ENCODE results near the gene GPC5. TPM values are rescaled to one million over a fixed set of nuclear protein-coding genes. Genes with fewer than 3 reads are reported as not detected.
"Not testable (repeated sequence)": the region's sequence is repeated elsewhere in the genome, so short reads cannot be mapped to it uniquely, and the experiment has no call there.

The GPC5 gene
- total RNA-seq, 4 donors from 2014 or later = 0.47 TPM; not detected in 3

DNA sequence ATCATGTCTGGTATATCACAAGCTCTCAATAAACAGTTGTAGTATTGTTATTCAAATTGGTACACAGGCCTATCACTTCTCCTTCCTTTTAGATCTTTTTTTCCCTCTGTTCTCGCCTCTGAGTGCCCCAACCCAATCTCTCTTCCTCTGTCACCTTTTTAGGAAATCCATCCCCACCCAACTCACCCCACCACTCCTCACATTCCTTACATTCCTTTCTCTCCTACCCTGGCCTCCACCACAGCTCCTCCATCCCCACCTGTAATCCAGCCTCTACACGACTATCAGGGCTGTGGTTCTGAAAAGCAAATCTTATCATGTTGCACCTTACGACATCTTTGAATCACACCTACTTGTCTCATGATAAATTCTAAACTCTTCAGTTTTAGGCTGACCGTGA is 1282.8 kb downstream of the GPC5 start:
- Histone ChIP-seq H3K9me3 (no peaks in the 10 kb centered on the region), H3K36me3 (no peaks in the 10 kb centered on the region), H3K4me3 (no peak overlapping the region), H3K27me3 (no peaks in the 10 kb centered on the region), H3K27ac (no peak overlapping the region), H3K4me1 (no peaks in the 10 kb centered on the region)
- ATAC-seq = no peak
- WGBS, 2 donors (ENCODE audit: low coverage in 1 of 2) = 87 to 89% methylated on average over 4 of the region's 4 CpGs
- no peak for TF ChIP-seq POLR2AphosphoS5 (IDR thresholded peaks at IDR 0.05)
- TF ChIP-seq POLR2A (IDR thresholded peaks at IDR 0.05) = no peak
- no peak for TF ChIP-seq EP300 (IDR thresholded peaks at IDR 0.05)
- TF ChIP-seq, protein P1, sequence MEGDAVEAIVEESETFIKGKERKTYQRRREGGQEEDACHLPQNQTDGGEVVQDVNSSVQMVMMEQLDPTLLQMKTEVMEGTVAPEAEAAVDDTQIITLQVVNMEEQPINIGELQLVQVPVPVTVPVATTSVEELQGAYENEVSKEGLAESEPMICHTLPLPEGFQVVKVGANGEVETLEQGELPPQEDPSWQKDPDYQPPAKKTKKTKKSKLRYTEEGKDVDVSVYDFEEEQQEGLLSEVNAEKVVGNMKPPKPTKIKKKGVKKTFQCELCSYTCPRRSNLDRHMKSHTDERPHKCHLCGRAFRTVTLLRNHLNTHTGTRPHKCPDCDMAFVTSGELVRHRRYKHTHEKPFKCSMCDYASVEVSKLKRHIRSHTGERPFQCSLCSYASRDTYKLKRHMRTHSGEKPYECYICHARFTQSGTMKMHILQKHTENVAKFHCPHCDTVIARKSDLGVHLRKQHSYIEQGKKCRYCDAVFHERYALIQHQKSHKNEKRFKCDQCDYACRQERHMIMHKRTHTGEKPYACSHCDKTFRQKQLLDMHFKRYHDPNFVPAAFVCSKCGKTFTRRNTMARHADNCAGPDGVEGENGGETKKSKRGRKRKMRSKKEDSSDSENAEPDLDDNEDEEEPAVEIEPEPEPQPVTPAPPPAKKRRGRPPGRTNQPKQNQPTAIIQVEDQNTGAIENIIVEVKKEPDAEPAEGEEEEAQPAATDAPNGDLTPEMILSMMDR (IDR thresholded peaks at IDR 0.05) = no peak

DNA sequence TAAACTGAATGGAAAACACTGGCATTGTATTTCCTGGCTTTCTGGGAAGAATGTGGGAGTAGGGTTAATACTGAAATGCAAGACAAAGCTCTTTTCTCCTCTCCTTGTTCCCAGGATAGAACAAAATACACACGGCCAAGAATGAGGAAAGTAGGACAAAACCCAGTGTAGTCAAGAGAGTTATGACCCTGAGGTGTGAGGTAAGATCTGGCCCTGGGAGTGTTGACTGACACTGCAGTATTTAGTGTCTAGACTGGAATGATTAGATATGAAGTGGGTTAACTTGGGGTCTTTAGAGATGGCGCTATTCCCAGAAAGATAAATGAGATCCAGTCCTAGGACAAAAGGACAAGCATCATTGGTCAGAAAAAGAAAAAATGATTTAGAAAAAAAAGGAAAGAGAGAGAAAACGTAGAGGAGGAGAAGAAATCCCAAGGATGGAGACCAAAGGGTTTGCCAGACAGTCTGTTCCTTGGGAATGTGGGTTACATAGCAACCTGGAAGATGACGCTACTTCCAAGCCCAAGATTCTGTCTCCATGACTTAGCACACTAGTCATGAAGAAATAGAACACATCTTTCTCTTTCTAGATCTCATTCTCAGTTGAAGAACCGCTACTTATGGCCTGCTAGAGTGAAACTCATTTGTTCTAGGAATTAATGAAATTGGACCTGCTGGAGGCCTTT is 1284.6 kb downstream of the GPC5 start:
- TF ChIP-seq POLR2A (IDR thresholded peaks at IDR 0.05) (no peak), EP300 (IDR thresholded peaks at IDR 0.05) (no peak), POLR2AphosphoS5 (IDR thresholded peaks at IDR 0.05) (no peak)
- TF ChIP-seq, protein P1 (IDR thresholded peaks at IDR 0.05) = no peak
- peak; percentile 43 for ATAC-seq
- no peaks in the 10 kb centered on the region for H3K36me3 ChIP-seq
- no peaks in the 10 kb centered on the region for H3K27me3 ChIP-seq
- no peak overlapping the region for H3K27ac ChIP-seq
- H3K9me3 ChIP-seq = no peaks in the 10 kb centered on the region
- no peak overlapping the region for H3K4me3 ChIP-seq
- 54 to 59% methylated on average over 5 of the region's 5 CpGs for WGBS, 2 donors (ENCODE audit: low coverage in 1 of 2)
- no peaks in the 10 kb centered on the region for H3K4me1 ChIP-seq

DNA sequence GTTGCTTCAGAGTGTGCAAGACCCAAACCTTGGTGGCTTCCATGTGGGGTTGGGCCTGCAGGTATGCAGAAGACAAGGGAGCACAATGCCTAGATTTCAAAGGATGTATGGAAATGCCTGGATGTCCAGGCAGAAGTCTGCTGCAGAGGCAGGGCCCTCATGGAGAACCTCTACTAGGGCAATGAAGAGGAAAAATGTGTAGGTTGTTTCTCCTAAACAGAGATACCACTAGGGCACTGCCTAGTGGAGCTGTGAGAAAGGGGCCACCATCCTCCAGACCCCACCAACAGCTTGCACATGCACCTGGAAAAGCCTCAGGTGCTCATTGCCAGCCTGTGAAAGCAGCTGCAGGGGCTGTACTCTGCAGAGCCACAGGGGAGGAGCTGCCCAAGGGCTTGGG is 1295.6 kb downstream of the GPC5 start:
- H3K36me3 ChIP-seq = no peaks in the 10 kb centered on the region
- H3K27me3 ChIP-seq = no peaks in the 10 kb centered on the region
- no peak for ATAC-seq

DNA sequence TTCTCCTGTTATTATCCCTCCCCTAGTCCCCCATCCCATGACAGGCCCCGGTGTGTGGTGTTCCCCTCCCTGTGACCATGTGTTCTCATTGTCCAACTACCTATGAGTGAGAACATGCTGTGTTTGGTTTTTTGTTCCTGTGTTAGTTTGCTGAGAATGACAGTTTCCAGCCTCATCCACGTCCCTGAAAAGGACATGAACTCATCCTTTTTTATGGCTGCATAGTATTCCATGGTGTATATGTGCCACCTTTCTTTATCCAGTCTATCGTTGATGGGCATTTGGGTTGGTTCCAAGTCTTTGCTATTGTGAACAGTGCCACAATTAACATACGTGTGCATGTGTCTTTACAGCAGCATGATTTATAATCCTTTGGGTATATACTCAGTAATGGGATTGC is 1297.4 kb downstream of the GPC5 start:
- H3K4me3 ChIP-seq, H3K4me1 ChIP-seq, ATAC-seq, H3K27ac ChIP-seq, H3K36me3 ChIP-seq, H3K27me3 ChIP-seq: not testable (repeated sequence)
- H3K9me3 ChIP-seq = peaks cover 0 to 14% (median 0%) of the 10 kb centered on the region in 3 donors
- 71 to 77% methylated on average over 2 to 4 of the region's 4 CpGs for WGBS, 2 donors (ENCODE audit: low coverage in 1 of 2)

More for the DNA sequence above, 1295.6 kb downstream of the GPC5 start:
- H3K4me1 ChIP-seq = no peaks in the 10 kb centered on the region
- no peak overlapping the region for H3K27ac ChIP-seq
- peaks cover 0 to 14% (median 0%) of the 10 kb centered on the region in 3 donors for H3K9me3 ChIP-seq
- no peak for TF ChIP-seq EP300 (IDR thresholded peaks at IDR 0.05)
- TF ChIP-seq, protein P1 (IDR thresholded peaks at IDR 0.05) = no peak
- no peak for TF ChIP-seq POLR2AphosphoS5 (IDR thresholded peaks at IDR 0.05)
- TF ChIP-seq POLR2A (IDR thresholded peaks at IDR 0.05) = no peak
- H3K4me3 ChIP-seq = no peak overlapping the region

DNA sequence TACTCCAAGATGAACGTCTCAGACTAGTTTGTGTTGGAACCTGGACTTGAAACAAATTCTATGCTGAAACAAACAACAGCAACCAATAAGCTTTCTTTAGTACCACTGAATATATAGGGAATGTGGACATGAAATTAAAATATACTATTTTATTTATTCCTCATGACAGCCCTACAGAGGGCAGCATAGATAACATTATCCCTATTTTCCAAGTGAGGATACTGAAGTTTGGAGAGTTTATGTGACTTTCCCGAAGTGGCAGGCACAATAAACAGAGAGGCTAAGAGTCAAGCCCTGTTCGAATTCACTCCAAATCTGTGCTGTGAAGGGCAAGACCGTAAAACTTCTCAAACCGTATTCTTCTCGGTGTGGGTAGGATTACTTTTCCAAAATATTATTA is 1318.3 kb downstream of the GPC5 start:
- Histone ChIP-seq H3K27ac (no peak overlapping the region), H3K4me3 (no peak overlapping the region), H3K27me3 (no peaks in the 10 kb centered on the region), H3K36me3 (no peaks in the 10 kb centered on the region), H3K4me1 (no peaks in the 10 kb centered on the region), H3K9me3 (peaks cover 0 to 10% (median 0%) of the 10 kb centered on the region in 3 donors)
- 31 to 36% methylated on average over 6 of the region's 6 CpGs for WGBS, 2 donors (ENCODE audit: low coverage in 1 of 2)
- TF ChIP-seq, protein P1 (IDR thresholded peaks at IDR 0.05) = no peak
- TF ChIP-seq POLR2AphosphoS5 (IDR thresholded peaks at IDR 0.05) (no peak), EP300 (IDR thresholded peaks at IDR 0.05) (no peak), POLR2A (IDR thresholded peaks at IDR 0.05) (no peak)
- ATAC-seq = no peak
